Measurements from ENCODE around the gene CUL9. TPM values are rescaled to one million over a fixed set of nuclear protein-coding genes. Genes with fewer than 3 reads are reported as not detected.

Gene CUL9
- total and polyA plus RNA-seq, 8 donors, result 11.3 to 99.3 (median 15.1) TPM

- TF ChIP-seq, protein P1, sequence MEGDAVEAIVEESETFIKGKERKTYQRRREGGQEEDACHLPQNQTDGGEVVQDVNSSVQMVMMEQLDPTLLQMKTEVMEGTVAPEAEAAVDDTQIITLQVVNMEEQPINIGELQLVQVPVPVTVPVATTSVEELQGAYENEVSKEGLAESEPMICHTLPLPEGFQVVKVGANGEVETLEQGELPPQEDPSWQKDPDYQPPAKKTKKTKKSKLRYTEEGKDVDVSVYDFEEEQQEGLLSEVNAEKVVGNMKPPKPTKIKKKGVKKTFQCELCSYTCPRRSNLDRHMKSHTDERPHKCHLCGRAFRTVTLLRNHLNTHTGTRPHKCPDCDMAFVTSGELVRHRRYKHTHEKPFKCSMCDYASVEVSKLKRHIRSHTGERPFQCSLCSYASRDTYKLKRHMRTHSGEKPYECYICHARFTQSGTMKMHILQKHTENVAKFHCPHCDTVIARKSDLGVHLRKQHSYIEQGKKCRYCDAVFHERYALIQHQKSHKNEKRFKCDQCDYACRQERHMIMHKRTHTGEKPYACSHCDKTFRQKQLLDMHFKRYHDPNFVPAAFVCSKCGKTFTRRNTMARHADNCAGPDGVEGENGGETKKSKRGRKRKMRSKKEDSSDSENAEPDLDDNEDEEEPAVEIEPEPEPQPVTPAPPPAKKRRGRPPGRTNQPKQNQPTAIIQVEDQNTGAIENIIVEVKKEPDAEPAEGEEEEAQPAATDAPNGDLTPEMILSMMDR (IDR thresholded peaks at IDR 0.05), result no peak
- ATAC-seq (no peak), FAIRE-seq (no peak), DNase-seq (no peak)
- no peak overlapping the region for H3K4me3 ChIP-seq
- no peaks in the 10 kb centered on the region for H3K27me3 ChIP-seq
- H3K4me1 ChIP-seq, result peaks cover 8 to 24% (median 23%) of the 10 kb centered on the region in 3 donors
- peaks cover 5 to 33% (median 15%) of the 10 kb centered on the region in 3 donors for H3K36me3 ChIP-seq
- WGBS, 2 donors, result 95 to 96% methylated on average over 6 of the region's 6 CpGs
- intact Hi-C loops (cut with DNase I), result no loop called here
- no peak overlapping the region for H3K27ac ChIP-seq
- H3K9me3 ChIP-seq, result no peaks in the 10 kb centered on the region
Measured at GRCh38 chr6:43176423-43176786, 5.6 kb upstream of the CUL9 start.

DNA sequence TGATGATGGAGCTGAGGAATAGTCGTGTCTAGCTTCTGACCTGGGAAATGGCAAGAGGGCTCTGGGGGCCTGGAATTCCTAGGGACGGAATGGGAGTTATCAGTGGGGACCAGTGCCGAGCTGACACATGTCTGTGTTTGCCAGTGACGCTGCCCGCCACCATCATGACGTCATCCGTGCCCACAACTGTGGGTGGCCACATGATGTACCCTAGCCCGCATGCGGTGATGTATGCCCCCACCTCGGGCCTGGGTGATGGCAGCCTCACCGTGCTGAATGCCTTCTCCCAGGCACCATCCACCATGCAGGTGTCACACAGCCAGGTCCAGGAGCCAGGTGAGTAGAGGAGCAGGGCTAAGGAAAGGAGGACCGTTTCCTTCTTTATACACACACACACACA lies 3.8 kb upstream of the CUL9 start:
- H3K27me3 ChIP-seq, result no peaks in the 10 kb centered on the region
- no peak for ATAC-seq
- H3K9me3 ChIP-seq, result no peaks in the 10 kb centered on the region
- H3K27ac ChIP-seq, result no peak overlapping the region
- DNase-seq, result no peak
- peaks cover 5 to 33% (median 15%) of the 10 kb centered on the region in 3 donors for H3K36me3 ChIP-seq
- 88% methylated on average over 12 of the region's 12 CpGs for WGBS, 2 donors
- TF ChIP-seq, protein P1 (IDR thresholded peaks at IDR 0.05), result no peak
- intact Hi-C loops (cut with DNase I), result no loop called here
- H3K4me3 ChIP-seq, result no peak overlapping the region
- FAIRE-seq, result no peak
- peaks cover 8 to 21% (median 16%) of the 10 kb centered on the region in 3 donors for H3K4me1 ChIP-seq

DNA sequence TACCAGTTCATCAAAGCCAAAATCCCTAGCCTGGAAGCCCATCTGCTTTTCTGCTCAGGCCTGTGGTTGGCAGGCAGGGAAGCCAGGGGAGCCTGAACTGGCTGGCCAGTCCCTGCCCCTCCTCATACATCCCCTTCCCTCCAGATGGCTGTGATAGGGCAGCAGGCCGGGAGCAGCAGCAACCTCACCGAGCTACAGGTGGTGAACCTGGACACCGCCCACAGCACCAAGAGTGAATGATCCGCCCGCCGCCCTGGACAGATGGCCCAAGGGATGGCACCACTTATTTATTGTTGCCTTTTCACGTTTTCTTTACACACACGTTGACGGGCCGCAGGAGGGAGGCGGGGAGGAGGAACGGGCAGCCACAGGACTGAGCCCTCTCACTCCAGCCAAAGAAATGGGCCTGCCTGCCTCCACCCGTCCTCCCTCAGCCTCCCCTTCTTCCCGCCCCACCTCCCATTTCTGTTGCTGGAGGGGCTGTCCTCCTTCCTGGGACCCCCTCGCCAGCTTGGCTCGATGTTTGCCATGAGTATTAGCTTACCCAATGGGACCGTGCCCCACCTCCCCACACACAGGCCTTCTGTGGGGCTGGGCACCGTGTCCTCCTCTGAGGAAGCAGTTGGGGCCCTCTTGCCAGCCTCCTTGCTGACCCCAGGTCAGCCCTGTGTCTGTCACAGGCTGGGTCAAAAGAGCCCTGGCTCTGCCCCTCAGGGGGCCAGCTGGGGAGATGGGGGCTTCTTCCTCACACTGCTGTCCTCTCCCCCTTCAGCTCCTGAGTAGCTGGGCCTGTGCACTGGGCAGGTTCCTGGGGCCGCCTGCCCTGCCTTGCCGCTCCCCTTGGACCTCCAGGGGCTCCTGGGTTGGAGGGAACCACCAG lies 2.8 kb upstream of the CUL9 start:
- Histone ChIP-seq H3K4me3 (no peak overlapping the region), H3K9me3 (no peaks in the 10 kb centered on the region), H3K4me1 (peaks cover 0 to 13% (median 6%) of the 10 kb centered on the region in 3 donors), H3K27me3 (no peaks in the 10 kb centered on the region), H3K27ac (no peak overlapping the region), H3K36me3 (peaks cover 5 to 33% (median 15%) of the 10 kb centered on the region in 3 donors)
- ATAC-seq, result no peak
- no peak for DNase-seq
- TF ChIP-seq, protein P1 (IDR thresholded peaks at IDR 0.05), result no peak
- 90% methylated on average over 19 to 20 of the region's 20 CpGs for WGBS, 2 donors
- FAIRE-seq, result no peak
- intact Hi-C loops (cut with DNase I), result no loop called here

GRCh38 chr6:43180058-43180457 lies 1.9 kb upstream of the CUL9 start:
- DNase-seq (no peak), FAIRE-seq (no peak), ATAC-seq (no peak)
- WGBS, 2 donors, result 84 to 85% methylated on average over 7 of the region's 7 CpGs
- Histone ChIP-seq H3K4me1 (peaks cover 0 to 10% (median 2%) of the 10 kb centered on the region in 3 donors), H3K27me3 (no peaks in the 10 kb centered on the region), H3K36me3 (peaks cover 5 to 33% (median 15%) of the 10 kb centered on the region in 3 donors), H3K4me3 (no peak overlapping the region), H3K27ac (no peak overlapping the region), H3K9me3 (no peaks in the 10 kb centered on the region)
- intact Hi-C loops (cut with DNase I), result no loop called here
- TF ChIP-seq, protein P1 (IDR thresholded peaks at IDR 0.05), result no peak

- no peak for DNase-seq
- no peak for ATAC-seq
- peaks cover 0 to 6% (median 0%) of the 10 kb centered on the region in 3 donors for H3K4me1 ChIP-seq
Measured at GRCh38 chr6:43180985-43181384, 1.0 kb upstream of the CUL9 start.

More at GRCh38 chr6:43180985-43181384, 1.0 kb upstream of the CUL9 start:
- Histone ChIP-seq H3K9me3 (no peaks in the 10 kb centered on the region), H3K27ac (no peak overlapping the region), H3K36me3 (peaks cover 5 to 27% (median 15%) of the 10 kb centered on the region in 3 donors), H3K27me3 (no peaks in the 10 kb centered on the region), H3K4me3 (no peak overlapping the region)
- TF ChIP-seq, protein P1 (IDR thresholded peaks at IDR 0.05), result no peak
- FAIRE-seq, result no peak
- 69 to 70% methylated on average over 5 of the region's 5 CpGs for WGBS, 2 donors
- intact Hi-C loops (cut with DNase I), result no loop called here
